Kidney (tissue), 14 donors: ENCODE data around the gene PTPRO. TPM values are rescaled to one million over a fixed set of nuclear protein-coding genes. Genes with fewer than 3 reads are reported as not detected.

Experiments
- DNase-seq, 5 donors: peaks; one replicate each; pipeline ENCODE4 v3.0.0-alpha.2; 2013 to 2020
- FAIRE-seq: peaks from 2 replicates; lab custom pipeline; 2012; peaks lifted over from hg19 to GRCh38; lab: Jason Lieb, UNC
- H3K27ac ChIP-seq, 2 donors: one replicate each; pipeline ENCODE4 v1.7.0; 2013; ENCODE audit warnings: low read depth in 2 of 2, low read length in 2 of 2, inconsistent platforms in 1 of 2
- H3K27me3 ChIP-seq: one replicate; pipeline ENCODE4 v1.7.1; 2013; ENCODE audit warnings: low read length, inconsistent platforms; ENCODE audit not compliant: control insufficient read depth, insufficient read depth
- H3K36me3 ChIP-seq, 3 donors: one replicate each; pipeline versions ENCODE4 v1.7.0 to v1.7.1; 2013; ENCODE audit warnings: low read length in 3 of 3, control low read depth in 1 of 3, inconsistent platforms in 1 of 3; ENCODE audit not compliant: insufficient read depth in 3 of 3, control insufficient read depth in 2 of 3
- H3K4me1 ChIP-seq, 3 donors: one replicate each; pipeline versions ENCODE4 v1.7.0 to v1.7.1; 2013; ENCODE audit warnings: low read length in 3 of 3, inconsistent platforms in 1 of 3, low read depth in 1 of 3; ENCODE audit not compliant: control insufficient read depth in 2 of 3, insufficient read depth in 2 of 3
- H3K4me3 ChIP-seq, 3 donors: one replicate each; pipeline versions ENCODE4 v1.7.0 to v1.8.1; 2013; ENCODE audit warnings: low read length in 3 of 3, control low read depth in 1 of 3, inconsistent platforms in 1 of 3
- H3K9ac ChIP-seq, 3 donors: one replicate each; pipeline versions ENCODE4 v1.7.0 to v1.7.1; 2013; ENCODE audit warnings: low read length in 3 of 3, control low read depth in 1 of 3, inconsistent platforms in 1 of 3
- H3K9me3 ChIP-seq, 3 donors: one replicate each; pipeline versions ENCODE4 v1.7.0 to v1.7.1; 2013; ENCODE audit warnings: low read length in 3 of 3, control low read depth in 1 of 3, inconsistent platforms in 1 of 3; ENCODE audit not compliant: control insufficient read depth in 2 of 3, insufficient read depth in 1 of 3
- intact Hi-C: fragments of 100-400 bp; cut with DNase I; formaldehyde crosslinking; loops from one replicate; pipeline ENCODE4 v1.11.1; 2022
- polyA plus RNA-seq: library from polyadenylated mRNA; stranded (reverse); fragments of 350-450 nt; fragmentation: Illumina TruSeq; extraction: RNeasy Lipid Tissue Mini Kit (QIAGEN cat#74804); gene quantifications from one replicate; pipeline ENCODE4 v1.2.3, GENCODE V29; 2014; ENCODE audit warnings: low read depth, low replicate concordance; ENCODE audit not compliant: insufficient read depth
- total RNA-seq: library from RNA; stranded (reverse); fragmentation: NEBNext Ultra II Directional; extraction: Animal tissue kit (Norgen Biotek cat#: 25700); gene quantifications from one replicate; pipeline ENCODE4 v1.2.1, GENCODE V29; 2021
- TF ChIP-seq, protein P1 (sequence below): IDR thresholded peaks from 3 replicates; pipeline ENCODE4 v1.5.1; 2012; ENCODE audit warnings: mild to moderate bottlenecking, moderate library complexity, borderline replicate concordance; ENCODE audit not compliant: insufficient read depth; ENCODE audit errors: extremely low read depth
- donor health status: control.
- donor health status: control.
- donor health status: control.
- donor health status: control.
- donor health status: control.
- donor health status: DM: yes; HTN: yes; CAD: no.
- donor health status: Normal renal cell carcinoma (clear cell type).

PTPRO gene
- total and polyA plus RNA-seq, 2 donors from 2014 or later = 4.6 to 44.0 TPM

DNA sequence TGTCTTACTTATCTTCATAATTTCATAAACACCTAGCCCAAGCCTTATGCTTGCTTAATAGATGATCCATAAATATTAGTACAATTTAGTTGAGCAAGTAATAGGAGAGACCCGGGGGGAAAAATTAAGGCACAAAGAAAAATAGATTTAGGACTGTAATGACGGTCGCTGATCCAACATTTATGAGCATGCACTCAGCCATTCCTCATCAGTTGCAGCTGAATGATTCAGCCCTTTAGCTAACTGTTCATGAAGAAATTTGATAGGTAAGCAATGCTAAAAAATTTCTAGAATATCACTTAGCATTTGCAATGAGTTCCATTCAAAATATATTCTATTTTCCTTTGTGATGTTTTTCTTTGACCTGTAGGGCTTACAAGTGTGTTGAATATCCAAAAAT lies 163.2 kb downstream of the PTPRO start:
- Histone ChIP-seq H3K36me3 (no peaks in the 10 kb centered on the region), H3K27ac (no peak overlapping the region), H3K9ac (no peak overlapping the region), H3K27me3 (no peaks in the 10 kb centered on the region), H3K4me1 (no peaks in the 10 kb centered on the region), H3K4me3 (no peak overlapping the region), H3K9me3 (no peaks in the 10 kb centered on the region)
- intact Hi-C loops = no loop called here
- DNase-seq (no peak), FAIRE-seq (no peak)
- TF ChIP-seq, protein P1, sequence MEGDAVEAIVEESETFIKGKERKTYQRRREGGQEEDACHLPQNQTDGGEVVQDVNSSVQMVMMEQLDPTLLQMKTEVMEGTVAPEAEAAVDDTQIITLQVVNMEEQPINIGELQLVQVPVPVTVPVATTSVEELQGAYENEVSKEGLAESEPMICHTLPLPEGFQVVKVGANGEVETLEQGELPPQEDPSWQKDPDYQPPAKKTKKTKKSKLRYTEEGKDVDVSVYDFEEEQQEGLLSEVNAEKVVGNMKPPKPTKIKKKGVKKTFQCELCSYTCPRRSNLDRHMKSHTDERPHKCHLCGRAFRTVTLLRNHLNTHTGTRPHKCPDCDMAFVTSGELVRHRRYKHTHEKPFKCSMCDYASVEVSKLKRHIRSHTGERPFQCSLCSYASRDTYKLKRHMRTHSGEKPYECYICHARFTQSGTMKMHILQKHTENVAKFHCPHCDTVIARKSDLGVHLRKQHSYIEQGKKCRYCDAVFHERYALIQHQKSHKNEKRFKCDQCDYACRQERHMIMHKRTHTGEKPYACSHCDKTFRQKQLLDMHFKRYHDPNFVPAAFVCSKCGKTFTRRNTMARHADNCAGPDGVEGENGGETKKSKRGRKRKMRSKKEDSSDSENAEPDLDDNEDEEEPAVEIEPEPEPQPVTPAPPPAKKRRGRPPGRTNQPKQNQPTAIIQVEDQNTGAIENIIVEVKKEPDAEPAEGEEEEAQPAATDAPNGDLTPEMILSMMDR = no peak

DNA sequence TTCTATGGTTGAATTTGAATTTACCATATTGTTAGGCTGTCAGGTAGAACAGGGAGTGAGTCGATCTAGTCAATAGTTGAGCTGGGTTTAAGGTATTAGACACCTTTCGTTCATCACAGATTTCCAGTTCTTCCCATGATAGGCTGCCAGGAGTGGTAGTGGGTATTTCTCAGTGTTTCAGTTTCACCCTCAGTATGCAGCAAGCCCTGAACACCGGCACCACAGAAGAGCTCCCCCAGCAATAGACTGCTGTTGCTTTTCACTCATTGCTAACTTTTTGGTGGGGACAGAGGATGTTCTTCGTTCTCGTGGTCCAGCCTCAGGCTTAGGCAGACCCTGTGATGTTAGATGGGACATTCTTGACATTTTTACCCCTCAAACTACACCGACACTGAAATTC lies 164.6 kb downstream of the PTPRO start:
- intact Hi-C loops = no loop called here
- H3K9me3 ChIP-seq = no peaks in the 10 kb centered on the region
- FAIRE-seq (no peak), DNase-seq (no peak)
- H3K27ac ChIP-seq = no peak overlapping the region
- no peaks in the 10 kb centered on the region for H3K4me1 ChIP-seq
- H3K36me3 ChIP-seq = no peaks in the 10 kb centered on the region
- no peak overlapping the region for H3K4me3 ChIP-seq
- no peak overlapping the region for H3K9ac ChIP-seq
- no peaks in the 10 kb centered on the region for H3K27me3 ChIP-seq
- TF ChIP-seq, protein P1 = no peak

DNA sequence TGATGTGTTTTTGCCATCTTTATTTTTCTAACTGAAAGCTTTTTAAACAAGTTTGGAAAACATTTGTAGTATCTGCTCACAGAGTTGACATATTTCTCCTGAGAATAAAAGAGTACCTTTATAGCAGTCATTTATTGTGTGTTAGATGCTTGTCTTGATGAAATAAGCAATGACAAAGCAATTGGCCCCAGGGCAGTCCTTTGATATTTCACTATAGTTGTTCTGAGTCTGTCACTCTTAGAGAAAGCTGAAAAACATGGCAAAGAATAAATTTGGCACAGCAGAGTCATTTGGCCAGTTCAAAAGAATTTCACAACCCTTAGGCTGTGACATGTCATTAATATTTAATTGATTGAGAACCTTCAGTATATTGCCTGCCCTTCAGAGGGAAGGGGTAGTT lies 166.2 kb downstream of the PTPRO start:
- FAIRE-seq = no peak
- Histone ChIP-seq H3K4me3 (no peak overlapping the region), H3K27ac (no peak overlapping the region), H3K36me3 (no peaks in the 10 kb centered on the region), H3K27me3 (no peaks in the 10 kb centered on the region), H3K9me3 (no peaks in the 10 kb centered on the region), H3K9ac (no peak overlapping the region), H3K4me1 (no peaks in the 10 kb centered on the region)
- no peak for DNase-seq
- TF ChIP-seq, protein P1 = no peak
- intact Hi-C loops = no loop called here
